Astrocyte of the spinal cord (primary cell): ENCODE results near the gene NCOA6.
A peak's percentile ranks its signal among the peaks of the same experiment; 100 is the strongest.

ENCODE experiments used
- DNase-seq: peaks from one replicate; pipeline ENCODE4 v3.0.0; 2011; ENCODE audit warnings: low read depth, low spot score
- H3K4me3 ChIP-seq: 2 replicates; pipeline ENCODE4 v1.5.1; 2011; ENCODE audit warnings: low read depth, mild to moderate bottlenecking, low read length, moderate library complexity
- CTCF ChIP-seq: IDR thresholded peaks from 2 replicates; pipeline ENCODE4 v1.5.1; 2012; ENCODE audit warnings: low read depth, mild to moderate bottlenecking, low read length, inconsistent platforms
- in situ Hi-C: cut with HindIII; loops from 2 replicates; pipeline ENCODE4 v1.10.0; 2017; ENCODE audit warnings: low sequenced_read_pairs

Gene NCOA6

GRCh38 chr20:34683667-34684066, 141.8 kb downstream of the NCOA6 start:
- no peak for TF ChIP-seq CTCF
- in situ Hi-C loops = no loop called here
- H3K4me3 ChIP-seq = no peak overlapping the region
- DNase-seq = no peak

GRCh38 chr20:34680586-34681175, 144.8 kb downstream of the NCOA6 start:
- no peak for DNase-seq
- TF ChIP-seq CTCF = no peak
- in situ Hi-C loops = no loop called here
- no peak overlapping the region for H3K4me3 ChIP-seq

- in situ Hi-C loops = no loop called here
- TF ChIP-seq CTCF = no peak
- H3K4me3 ChIP-seq = peak within 1 kb of the TSS; percentile 70
- DNase-seq = peak; percentile 96
These were observed 148.6 kb downstream of the NCOA6 start, which contains the start of gene PIGU for GRCh38 chr20:34676642-34677373. TSS of gene PIGU (minus strand) at chr20:34677092. CDS start at chr20:34677085, 7 bp downstream.

- peak overlapping the region; percentile 70 for H3K4me3 ChIP-seq
- in situ Hi-C loops = no loop called here
- TF ChIP-seq CTCF = no peak
- DNase-seq = no peak
These were observed 149.3 kb downstream of the NCOA6 start for GRCh38 chr20:34675993-34676641.

GRCh38 chr20:34675561-34675960, 149.9 kb downstream of the NCOA6 start:
- no peak for TF ChIP-seq CTCF
- no peak for DNase-seq
- in situ Hi-C loops = no loop called here
- H3K4me3 ChIP-seq = no peak overlapping the region

GRCh38 chr20:34673412-34673811, 152.0 kb downstream of the NCOA6 start:
- TF ChIP-seq CTCF = no peak
- DNase-seq = no peak
- in situ Hi-C loops = no loop called here
- no peak overlapping the region for H3K4me3 ChIP-seq
